Breast epithelium (tissue), 4 donors: ENCODE measurements around the gene ZNF362. TPM values are rescaled to one million over a fixed set of nuclear protein-coding genes. Genes with fewer than 3 reads are reported as not detected.

Experiments
- DNase-seq, 2 donors: peaks; one replicate each; pipeline ENCODE4 v3.0.0-alpha.2; 2019; ENCODE audit warnings: low spot score in 2 of 2
- H3K27ac ChIP-seq, 2 donors: fragments of 200-600 bp; sonication (generic) in 1 of 2; one replicate each; pipeline ENCODE4 v1.5.1; 2016 to 2019; ENCODE audit warnings: mild to moderate bottlenecking in 1 of 2
- H3K27me3 ChIP-seq, 2 donors: fragments of 200-600 bp; sonication (generic) in 1 of 2; one replicate each; pipeline versions ENCODE4 v1.5.1 to v1.6.0; 2017 to 2019; ENCODE audit warnings: control low read depth in 1 of 2, mild to moderate bottlenecking in 1 of 2
- H3K36me3 ChIP-seq: fragments of 200-600 bp; one replicate; pipeline ENCODE4 v1.5.1; 2019
- H3K4me1 ChIP-seq, 2 donors: fragments of 200-600 bp; sonication (generic); one replicate each; pipeline ENCODE4 v1.5.1; 2016 to 2019; ENCODE audit warnings: control low read depth in 1 of 2
- H3K4me3 ChIP-seq, 3 donors: fragments of 200-600 bp; sonication (generic); 1 replicate in 2 of 3; 2 replicates in 1 of 3; pipeline ENCODE4 v1.5.1; 2016 to 2019; ENCODE audit warnings: mild to moderate bottlenecking in 3 of 3, moderate library complexity in 2 of 3
- H3K9me3 ChIP-seq, 2 donors: fragments of 200-600 bp; sonication (generic) in 1 of 2; one replicate each; pipeline ENCODE4 v1.5.1; 2016 to 2019; ENCODE audit warnings: control low read depth in 1 of 2
- POLR2A ChIP-seq: fragments of 450-650 bp; IDR thresholded peaks from one replicate; pipeline ENCODE4 v1.6.1; 2016; ENCODE audit warnings: antibody characterized with exemption, mild to moderate bottlenecking, moderate library complexity
- POLR2AphosphoS5 ChIP-seq, 3 donors: sonication (generic); formaldehyde crosslinking; IDR thresholded peaks; one replicate each; pipeline ENCODE4 v1.6.1; 2017; ENCODE audit warnings: antibody characterized with exemption in 3 of 3
- intact Hi-C: fragments of 100-400 bp; cut with DNase I; formaldehyde crosslinking; loops from one replicate; pipeline ENCODE4 v1.15.1; 2023; ENCODE audit warnings: low total_unique reads
- total RNA-seq, 3 donors: library from RNA; depleted of rRNA; stranded (reverse); fragments of >200 nt; gene quantifications; one replicate each; pipeline ENCODE4 v1.1.0, GENCODE V29; 2016
- TF ChIP-seq, protein P1 (sequence below), 3 donors: fragments of 450-650 bp; IDR thresholded peaks; one replicate each; pipeline ENCODE4 v1.5.1; 2016 to 2017; ENCODE audit warnings: antibody characterized with exemption in 3 of 3, mild to moderate bottlenecking in 3 of 3, moderate library complexity in 3 of 3

Gene ZNF362
- total RNA-seq, 3 donors from 2014 or later = 11.7 to 16.0 (median 15.7) TPM

DNA sequence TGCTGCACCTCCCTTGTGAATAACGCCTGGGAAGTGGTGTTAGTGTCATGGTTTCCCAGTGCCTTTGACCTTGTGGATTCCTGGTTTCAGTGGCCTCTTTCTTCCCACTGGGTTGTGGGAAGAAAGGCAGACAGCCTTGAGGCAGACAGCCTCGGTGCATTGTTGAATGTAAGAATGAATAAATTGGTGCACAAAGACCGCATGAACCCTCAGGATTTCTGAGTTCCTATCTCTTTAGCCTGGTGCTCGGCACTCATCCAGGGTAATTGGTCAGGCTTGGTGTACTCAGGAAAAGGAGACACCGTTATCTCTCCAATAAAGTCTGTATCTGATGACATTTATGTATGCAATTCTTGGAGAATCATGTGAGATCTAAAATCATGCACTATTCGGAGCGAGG is 5.1 kb downstream of the ZNF362 start:
- intact Hi-C loops = no loop called here
- Histone ChIP-seq H3K27me3 (no peaks in the 10 kb centered on the region), H3K27ac (no peak overlapping the region), H3K4me3 (no peak overlapping the region), H3K4me1 (peaks cover 0 to 29% of the 10 kb centered on the region in 2 donors), H3K36me3 (no peaks in the 10 kb centered on the region), H3K9me3 (no peaks in the 10 kb centered on the region)
- no peak for DNase-seq
- no peak for TF ChIP-seq POLR2AphosphoS5 (IDR thresholded peaks at IDR 0.05)
- no peak for TF ChIP-seq POLR2A

DNA sequence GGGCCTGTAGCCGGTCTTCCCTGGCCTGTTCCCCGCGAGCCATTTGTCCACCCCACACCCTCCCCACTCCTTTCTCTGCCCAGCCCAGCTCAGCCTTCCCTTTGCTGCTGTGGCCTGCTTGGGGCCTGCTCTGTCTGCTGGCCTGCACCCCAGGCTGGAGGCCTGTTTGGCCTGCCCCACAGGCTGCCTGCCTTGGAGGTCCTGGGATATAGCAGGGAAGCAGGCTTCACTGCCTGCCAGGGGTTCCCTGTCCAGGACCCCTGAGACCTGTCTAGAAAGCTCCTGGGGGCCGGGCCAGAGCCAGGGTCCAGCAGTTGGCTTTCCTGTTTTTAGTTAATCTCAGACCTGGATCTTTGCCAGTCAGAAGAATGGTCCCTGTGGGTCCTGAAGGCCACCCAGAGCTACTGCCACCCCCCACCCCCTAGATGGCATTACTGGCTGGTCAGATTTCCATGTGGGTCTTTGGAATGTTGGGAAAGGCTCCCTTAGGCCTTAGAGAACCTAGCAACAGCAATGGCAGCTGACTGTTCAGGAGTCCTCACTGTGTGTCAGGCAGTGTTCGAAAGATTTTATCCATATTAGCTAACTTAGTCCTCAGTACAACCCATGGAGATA is 7.7 kb downstream of the ZNF362 start:
- no peak overlapping the region for H3K27ac ChIP-seq
- peaks cover 0 to 16% of the 10 kb centered on the region in 2 donors for H3K4me1 ChIP-seq
- H3K4me3 ChIP-seq = no peak overlapping the region
- no peak for DNase-seq
- no peaks in the 10 kb centered on the region for H3K27me3 ChIP-seq
- H3K9me3 ChIP-seq = no peaks in the 10 kb centered on the region
- intact Hi-C loops = no loop called here
- no peak for TF ChIP-seq POLR2A
- TF ChIP-seq, protein P1, sequence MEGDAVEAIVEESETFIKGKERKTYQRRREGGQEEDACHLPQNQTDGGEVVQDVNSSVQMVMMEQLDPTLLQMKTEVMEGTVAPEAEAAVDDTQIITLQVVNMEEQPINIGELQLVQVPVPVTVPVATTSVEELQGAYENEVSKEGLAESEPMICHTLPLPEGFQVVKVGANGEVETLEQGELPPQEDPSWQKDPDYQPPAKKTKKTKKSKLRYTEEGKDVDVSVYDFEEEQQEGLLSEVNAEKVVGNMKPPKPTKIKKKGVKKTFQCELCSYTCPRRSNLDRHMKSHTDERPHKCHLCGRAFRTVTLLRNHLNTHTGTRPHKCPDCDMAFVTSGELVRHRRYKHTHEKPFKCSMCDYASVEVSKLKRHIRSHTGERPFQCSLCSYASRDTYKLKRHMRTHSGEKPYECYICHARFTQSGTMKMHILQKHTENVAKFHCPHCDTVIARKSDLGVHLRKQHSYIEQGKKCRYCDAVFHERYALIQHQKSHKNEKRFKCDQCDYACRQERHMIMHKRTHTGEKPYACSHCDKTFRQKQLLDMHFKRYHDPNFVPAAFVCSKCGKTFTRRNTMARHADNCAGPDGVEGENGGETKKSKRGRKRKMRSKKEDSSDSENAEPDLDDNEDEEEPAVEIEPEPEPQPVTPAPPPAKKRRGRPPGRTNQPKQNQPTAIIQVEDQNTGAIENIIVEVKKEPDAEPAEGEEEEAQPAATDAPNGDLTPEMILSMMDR (IDR thresholded peaks at IDR 0.05) = no peak
- TF ChIP-seq POLR2AphosphoS5 (IDR thresholded peaks at IDR 0.05) = no peak
- H3K36me3 ChIP-seq = no peaks in the 10 kb centered on the region

DNA sequence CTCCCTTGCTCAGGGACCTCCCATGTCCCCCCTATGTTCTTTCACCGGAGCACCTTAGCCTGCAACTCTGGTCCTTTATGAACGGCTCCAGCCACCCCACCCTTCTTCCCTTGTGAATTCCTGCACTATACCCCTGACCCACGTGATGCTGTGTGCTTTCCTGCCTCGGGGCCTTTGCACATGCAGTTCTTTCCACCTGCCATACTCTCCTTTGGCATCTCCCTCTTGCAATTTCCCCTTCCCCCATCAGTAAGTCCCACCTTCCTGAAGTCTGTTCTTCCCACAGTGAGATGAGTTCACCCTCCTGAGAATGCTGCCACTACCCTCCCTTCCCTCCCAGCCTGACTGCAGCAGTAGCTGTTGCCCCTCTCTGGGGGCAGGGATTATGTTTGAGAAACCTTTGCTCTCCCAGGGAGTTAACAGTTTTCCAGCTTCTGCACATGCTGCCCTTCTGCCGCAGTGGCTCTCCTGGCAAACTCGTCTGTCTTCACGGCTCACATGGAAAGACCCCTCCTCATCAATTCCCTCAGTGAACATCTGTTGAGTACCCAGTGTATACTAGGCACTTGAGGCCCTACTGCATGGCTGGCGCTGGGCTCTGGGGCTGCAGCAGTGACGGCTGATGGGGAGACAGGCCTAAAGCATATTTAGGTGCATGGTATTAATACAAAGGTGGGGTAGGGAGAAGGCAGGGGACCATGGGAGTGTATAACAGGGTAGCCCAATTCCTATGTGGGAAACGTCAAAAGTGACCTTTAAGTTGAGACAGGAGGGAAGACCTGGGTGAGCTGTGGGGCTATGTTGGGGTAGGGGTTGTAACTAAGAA is 9.7 kb downstream of the ZNF362 start:
- peak overlapping the region in 1 of 2 donors; percentile 21 for H3K27ac ChIP-seq
- H3K9me3 ChIP-seq = no peaks in the 10 kb centered on the region
- no peak for DNase-seq
- H3K36me3 ChIP-seq = no peaks in the 10 kb centered on the region
- H3K4me1 ChIP-seq = no peaks in the 10 kb centered on the region
- H3K27me3 ChIP-seq = no peaks in the 10 kb centered on the region
- intact Hi-C loops = no loop called here
- no peak overlapping the region for H3K4me3 ChIP-seq
- TF ChIP-seq POLR2A (no peak), POLR2AphosphoS5 (IDR thresholded peaks at IDR 0.05) (no peak)
- TF ChIP-seq, protein P1 (IDR thresholded peaks at IDR 0.05) = no peak

DNA sequence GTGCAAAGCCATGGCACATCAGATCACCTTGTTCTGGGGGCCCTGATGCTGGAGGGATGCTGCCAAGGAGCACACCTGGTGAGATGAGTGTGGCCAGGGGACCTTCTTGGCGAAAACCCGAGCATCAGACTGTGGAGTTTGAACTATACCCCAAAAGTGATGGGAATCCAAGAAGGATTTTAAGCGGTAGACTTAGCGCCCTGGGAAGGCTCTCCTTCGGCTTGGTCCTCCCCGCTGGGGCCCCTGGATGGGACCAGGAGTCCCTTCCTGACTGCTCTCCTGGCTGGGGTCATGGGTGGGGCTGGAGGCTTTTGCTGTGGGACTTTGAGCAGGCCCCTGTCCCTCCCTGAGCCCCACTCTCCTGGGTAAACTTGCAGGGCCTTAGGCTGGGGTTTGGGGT is 10.5 kb downstream of the ZNF362 start:
- intact Hi-C loops = no loop called here
- no peaks in the 10 kb centered on the region for H3K36me3 ChIP-seq
- H3K4me3 ChIP-seq = no peak overlapping the region
- TF ChIP-seq POLR2A (no peak), POLR2AphosphoS5 (IDR thresholded peaks at IDR 0.05) (no peak)
- TF ChIP-seq, protein P1 (IDR thresholded peaks at IDR 0.05) = no peak
- no peaks in the 10 kb centered on the region for H3K27me3 ChIP-seq
- H3K9me3 ChIP-seq = no peaks in the 10 kb centered on the region
- no peak for DNase-seq
- H3K27ac ChIP-seq = no peak overlapping the region
- H3K4me1 ChIP-seq = no peaks in the 10 kb centered on the region

DNA sequence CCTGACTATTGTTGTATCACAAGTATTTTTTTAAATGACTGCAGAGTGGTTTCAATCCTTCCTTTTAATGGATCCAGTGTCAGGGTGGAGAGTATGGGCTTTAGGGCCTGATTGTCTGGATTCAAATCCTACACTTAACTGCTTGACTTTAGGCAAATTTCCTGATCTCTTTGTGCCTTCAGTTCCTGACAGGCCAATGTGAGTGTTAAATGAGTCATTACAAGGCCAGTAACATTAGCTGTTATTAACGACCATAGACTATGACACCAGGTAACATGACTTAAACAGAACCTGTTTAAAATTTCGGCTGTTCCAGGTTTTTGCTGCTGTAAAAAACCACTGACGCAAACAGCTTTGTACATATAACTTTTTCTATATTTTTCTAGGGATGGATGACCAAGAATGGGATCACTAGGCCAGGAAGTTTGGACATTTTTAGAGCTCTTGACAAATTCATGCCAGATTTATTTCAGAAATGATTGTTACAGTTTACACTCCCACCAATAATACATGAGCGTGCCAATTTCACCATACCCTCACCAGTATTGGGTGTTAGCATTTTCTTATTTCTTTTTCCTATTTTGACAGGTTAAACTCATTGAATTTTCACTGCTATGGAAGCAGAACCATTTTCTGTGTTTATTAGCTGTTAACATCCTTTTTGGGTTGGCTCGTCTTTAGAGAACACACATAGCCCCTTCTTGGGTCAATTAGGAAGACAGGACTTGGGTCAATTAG is 11.3 kb downstream of the ZNF362 start:
- Histone ChIP-seq H3K9me3 (no peaks in the 10 kb centered on the region), H3K27ac (peak overlapping the region in 1 of 2 donors; percentile 77), H3K4me3 (no peak overlapping the region), H3K36me3 (no peaks in the 10 kb centered on the region), H3K4me1 (no peaks in the 10 kb centered on the region), H3K27me3 (no peaks in the 10 kb centered on the region)
- DNase-seq = no peak
- intact Hi-C loops = no loop called here
- TF ChIP-seq POLR2A (no peak), POLR2AphosphoS5 (IDR thresholded peaks at IDR 0.05) (no peak)
- TF ChIP-seq, protein P1 (IDR thresholded peaks at IDR 0.05) = no peak
